SK-N-SH (cell line): ENCODE results near the gene METRNL. TPM values are rescaled to one million over a fixed set of nuclear protein-coding genes. Genes with fewer than 3 reads are reported as not detected.

Source experiments
- CTCF ChIA-PET: fragments of 300-600, 350-600 bp; formaldehyde crosslinking; extraction: SDS; loops from one replicate; lab custom pipeline; 2021; lab: Yijun Ruan, JAX
- POLR2A ChIA-PET: fragments of 350-600 bp; sonication (Branson Sonifier 250); formaldehyde crosslinking; extraction: SDS; loops from one replicate; lab custom pipeline; 2020; ENCODE audit warnings: antibody characterized with exemption, inconsistent platforms; lab: Yijun Ruan, JAX
- DNase-seq: peaks from one replicate; pipeline ENCODE4 v3.0.0; 2012
- H2AFZ ChIP-seq: fragments of 200-600 bp; sonication (generic); 2 replicates; pipeline ENCODE4 v1.8.1; 2016; ENCODE audit warnings: antibody characterized with exemption, mild to moderate bottlenecking, low read depth
- H3F3A ChIP-seq: fragments of 200-600 bp; sonication (generic); replicated peaks from 2 replicates; pipeline ENCODE3; 2016; ENCODE audit warnings: antibody characterized with exemption, mild to moderate bottlenecking; ENCODE audit not compliant: insufficient read depth
- H3K27ac ChIP-seq, 2 experiments: fragments of 200-500 bp in 1 of 2; fragments of 200-600 bp in 1 of 2; sonication (Bioruptor generic) in 1 of 2; sonication (generic), shearing (Covaris generic) in 1 of 2; 2 replicates each; pipeline versions ENCODE4 v1.5.1 to v1.6.1; 2014 to 2016; ENCODE audit warnings: low read depth in 2 of 2, inconsistent platforms in 1 of 2, low read length in 1 of 2, mild to moderate bottlenecking in 1 of 2, mixed read lengths in 1 of 2
- H3K27me3 ChIP-seq: fragments of 200-600 bp; sonication (generic), shearing (Covaris generic); 2 replicates; pipeline ENCODE4 v1.6.1; 2016; ENCODE audit warnings: mixed run types; ENCODE audit not compliant: insufficient read depth
- H3K36me3 ChIP-seq, 2 experiments: fragments of 200-500 bp in 1 of 2; fragments of 200-600 bp in 1 of 2; sonication (Bioruptor generic) in 1 of 2; sonication (generic) in 1 of 2; replicated peaks in 1 of 2; 2 replicates each; pipeline versions ENCODE3 to v1.5.1; 2014 to 2016; ENCODE audit warnings: low read length in 1 of 2, mild to moderate bottlenecking in 1 of 2; ENCODE audit not compliant: insufficient read depth in 2 of 2, control insufficient read depth in 1 of 2
- H3K4me1 ChIP-seq, 2 experiments: fragments of 200-500 bp in 1 of 2; fragments of 200-600 bp in 1 of 2; sonication (Bioruptor generic) in 1 of 2; sonication (generic), shearing (Covaris generic) in 1 of 2; 2 replicates each; pipeline versions ENCODE4 v1.5.1 to v1.6.1; 2014 to 2016; ENCODE audit warnings: low read depth in 1 of 2, low read length in 1 of 2, mixed run types in 1 of 2; ENCODE audit not compliant: insufficient read depth in 2 of 2, control insufficient read depth in 1 of 2
- H3K4me2 ChIP-seq: fragments of 200-600 bp; sonication (generic), shearing (Covaris generic); 2 replicates; pipeline ENCODE4 v1.6.1; 2017; ENCODE audit warnings: mixed run types
- H3K4me3 ChIP-seq, 2 experiments: fragments of 200-500 bp in 1 of 2; fragments of 200-600 bp in 1 of 2; sonication (Bioruptor generic) in 1 of 2; sonication (generic), shearing (Covaris generic) in 1 of 2; 2 replicates each; pipeline versions ENCODE4 v1.5.1 to v1.8.1; 2014 to 2016; ENCODE audit warnings: low read depth in 2 of 2, inconsistent platforms in 1 of 2, low read length in 1 of 2, mild to moderate bottlenecking in 1 of 2, mixed read lengths in 1 of 2, moderate library complexity in 1 of 2
- H3K79me2 ChIP-seq: fragments of 200-600 bp; sonication (generic); 2 replicates; pipeline ENCODE4 v1.8.1; 2017; ENCODE audit warnings: mild to moderate bottlenecking; ENCODE audit not compliant: insufficient read depth
- H3K9ac ChIP-seq: fragments of 200-600 bp; sonication (generic); 2 replicates; pipeline ENCODE4 v1.6.1; 2017; ENCODE audit warnings: mixed run types
- H3K9me2 ChIP-seq: fragments of 200-600 bp; sonication (generic); 2 replicates; pipeline ENCODE4 v1.6.1; 2017; ENCODE audit warnings: mixed run types
- H3K9me3 ChIP-seq: fragments of 200-600 bp; sonication (generic); 2 replicates; pipeline ENCODE4 v1.6.1; 2017; ENCODE audit warnings: mixed run types, mild to moderate bottlenecking, moderate library complexity
- H4K20me1 ChIP-seq: fragments of 200-600 bp; sonication (generic); 2 replicates; pipeline ENCODE4 v1.6.1; 2017; ENCODE audit warnings: mild to moderate bottlenecking, mixed run types; ENCODE audit not compliant: insufficient read depth
- CHD2 ChIP-seq: fragments of 150-350 bp; IDR thresholded peaks from 2 replicates; pipeline ENCODE4 v1.6.1; 2018; ENCODE audit warnings: low read length; ENCODE audit not compliant: partially characterized antibody
- EP300 ChIP-seq, 2 experiments: IDR thresholded peaks; 2 replicates each; pipeline versions ENCODE4 v1.4.0 to v1.6.1; 2012; ENCODE audit warnings: borderline replicate concordance in 1 of 2, low read depth in 1 of 2, low read length in 1 of 2
- EZH2phosphoT487 ChIP-seq: fragments of 200-600 bp; sonication (generic); IDR thresholded peaks from 2 replicates; pipeline ENCODE4 v1.6.1; 2017; ENCODE audit warnings: low read depth, mixed run types, mild to moderate bottlenecking, antibody characterized with exemption, moderate library complexity, borderline replicate concordance
- FOXM1 ChIP-seq: IDR thresholded peaks from 2 replicates; pipeline ENCODE4 v1.4.0; 2012; ENCODE audit warnings: low read depth, mild to moderate bottlenecking
- MEF2A ChIP-seq: IDR thresholded peaks from 2 replicates; pipeline ENCODE4 v1.4.0; 2012; ENCODE audit warnings: low read depth, borderline replicate concordance
- NRF1 ChIP-seq: IDR thresholded peaks from 2 replicates; pipeline ENCODE4 v1.6.1; 2012; ENCODE audit warnings: low read depth, mild to moderate bottlenecking, low read length
- PBX3 ChIP-seq: IDR thresholded peaks from 2 replicates; pipeline ENCODE4; 2012
- POLR2AphosphoS5 ChIP-seq: IDR thresholded peaks from 2 replicates; pipeline ENCODE4 v1.6.1; 2012; ENCODE audit warnings: low read depth, low read length
- RAD21 ChIP-seq: IDR thresholded peaks from 2 replicates; pipeline ENCODE4 v1.6.1; 2012; ENCODE audit warnings: mild to moderate bottlenecking, low read length
- RCOR1 ChIP-seq: fragments of 150-350 bp; IDR thresholded peaks from 2 replicates; pipeline ENCODE4 v1.6.1; 2017; ENCODE audit warnings: antibody characterized with exemption, low read length
- RFX5 ChIP-seq: IDR thresholded peaks from 2 replicates; pipeline ENCODE4 v1.6.1; 2012; ENCODE audit warnings: mild to moderate bottlenecking, improper control_type of control experiment, low read length
- RXRA ChIP-seq: IDR thresholded peaks from 2 replicates; pipeline ENCODE4 v1.4.0; 2012; ENCODE audit warnings: low read depth, mild to moderate bottlenecking, borderline replicate concordance
- SIN3A ChIP-seq: IDR thresholded peaks from 2 replicates; pipeline ENCODE4 v1.6.1; 2012; ENCODE audit warnings: low read depth, mild to moderate bottlenecking, low read length, moderate library complexity, borderline replicate concordance
- SMC3 ChIP-seq: IDR thresholded peaks from 2 replicates; pipeline ENCODE4 v1.6.1; 2012; ENCODE audit warnings: low read depth, low read length, improper control_type of control experiment
- TAF1 ChIP-seq: IDR thresholded peaks from 2 replicates; pipeline ENCODE4 v1.6.1; 2012; ENCODE audit warnings: low read depth, mild to moderate bottlenecking, low read length, moderate library complexity, borderline replicate concordance
- TCF12 ChIP-seq: IDR thresholded peaks from 2 replicates; pipeline ENCODE4 v1.4.0; 2012
- TEAD4 ChIP-seq: IDR thresholded peaks from 2 replicates; pipeline ENCODE4 v1.4.0; 2012; ENCODE audit warnings: mild to moderate bottlenecking, borderline replicate concordance; ENCODE audit not compliant: insufficient read depth
- WGBS: methylation state at CpG from one replicate; pipeline ENCODE4 v1.1.6; 2017; ENCODE audit warnings: low lambda C conversion rate; 5-methylcytosine and 5-hydroxymethylcytosine counted together
- polyA plus RNA-seq, 3 experiments: library from polyadenylated mRNA; depleted of rRNA; stranded (reverse); fragments of >200 nt; gene quantifications; 2 replicates each; pipeline ENCODE4 v1.2.3, GENCODE V29; 2012

Gene METRNL
- polyA plus RNA-seq, 1 of the 3 experiments (the other 2 are of a cell fraction): 75.5 TPM

GRCh38 chr17:83051396-83052240 lies 27.8 kb upstream of the METRNL start (continued):
- TF ChIP-seq FOXM1 (no peak), RFX5 (no peak), SIN3A (peak; percentile 26; the same call in 1 of the 2 replicates), POLR2AphosphoS5 (peak; percentile 76), TCF12 (no peak), EZH2phosphoT487 (no peak), MEF2A (no peak), TAF1 (peak; percentile 41), SMC3 (0 out of 2 replicates have a peak, but pooled peaks have one; percentile 19), NRF1 (peak; percentile 89), EP300 (IDR thresholded peaks at IDR 0.05; ENCODE audit: borderline replicate concordance in 1 of 2, low read depth in 1 of 2, low read length in 1 of 2) (no peak), RCOR1 (no peak), PBX3 (peak; percentile 91), RAD21 (peak; percentile 12; the same call in 1 of the 2 replicates)

- Histone ChIP-seq H3F3A (peaks cover 30% of the 10 kb centered on the region), H3K27ac (peak overlapping the region; percentile 26 to 88; a peak in 3 of 4 replicates), H3K9me3 (no peaks in the 10 kb centered on the region), H3K9me2 (no peaks in the 10 kb centered on the region), H2AFZ (peak overlapping the region; percentile 69; the same call in 1 of the 2 replicates), H3K4me1 (peaks cover 11 to 18% of the 10 kb centered on the region in 2 experiments; a peak in 3 of 4 replicates), H3K36me3 (peaks cover under 1 to 10% of the 10 kb centered on the region in 2 experiments), H3K79me2 (no peaks in the 10 kb centered on the region), H3K4me2 (peak overlapping the region; percentile 78), H4K20me1 (no peaks in the 10 kb centered on the region), H3K4me3 (peak overlapping the region; percentile 47 to 77), H3K9ac (peak overlapping the region; percentile 38), H3K27me3 (no peaks in the 10 kb centered on the region)
- ChIA-PET POLR2A (no interaction called here), CTCF (no interaction called here)
- no peak for DNase-seq
- 31% methylated on average over 6 of the region's 12 CpGs for WGBS
- TF ChIP-seq CHD2 (no peak), RXRA (no peak), TEAD4 (no peak)
These were observed 27.2 kb upstream of the METRNL start for GRCh38 chr17:83052241-83052564.
